Umbilical cord (tissue), 2 donors: ENCODE results near the gene SEC14L5. TPM values are rescaled to one million over a fixed set of nuclear protein-coding genes. Genes with fewer than 3 reads are reported as not detected.

Source experiments
- DNase-seq: peaks from one replicate; pipeline ENCODE4 v3.0.0-alpha.2; 2015; ENCODE audit warnings: low spot score
- total RNA-seq: library from RNA; depleted of rRNA; stranded (reverse); fragments of >200 nt; gene quantifications from one replicate; pipeline ENCODE4 v1.2.3, GENCODE V29; 2014; ENCODE audit warnings: low replicate concordance; ENCODE audit not compliant: insufficient read depth

SEC14L5 gene
- 0.72 TPM for total RNA-seq

DNA sequence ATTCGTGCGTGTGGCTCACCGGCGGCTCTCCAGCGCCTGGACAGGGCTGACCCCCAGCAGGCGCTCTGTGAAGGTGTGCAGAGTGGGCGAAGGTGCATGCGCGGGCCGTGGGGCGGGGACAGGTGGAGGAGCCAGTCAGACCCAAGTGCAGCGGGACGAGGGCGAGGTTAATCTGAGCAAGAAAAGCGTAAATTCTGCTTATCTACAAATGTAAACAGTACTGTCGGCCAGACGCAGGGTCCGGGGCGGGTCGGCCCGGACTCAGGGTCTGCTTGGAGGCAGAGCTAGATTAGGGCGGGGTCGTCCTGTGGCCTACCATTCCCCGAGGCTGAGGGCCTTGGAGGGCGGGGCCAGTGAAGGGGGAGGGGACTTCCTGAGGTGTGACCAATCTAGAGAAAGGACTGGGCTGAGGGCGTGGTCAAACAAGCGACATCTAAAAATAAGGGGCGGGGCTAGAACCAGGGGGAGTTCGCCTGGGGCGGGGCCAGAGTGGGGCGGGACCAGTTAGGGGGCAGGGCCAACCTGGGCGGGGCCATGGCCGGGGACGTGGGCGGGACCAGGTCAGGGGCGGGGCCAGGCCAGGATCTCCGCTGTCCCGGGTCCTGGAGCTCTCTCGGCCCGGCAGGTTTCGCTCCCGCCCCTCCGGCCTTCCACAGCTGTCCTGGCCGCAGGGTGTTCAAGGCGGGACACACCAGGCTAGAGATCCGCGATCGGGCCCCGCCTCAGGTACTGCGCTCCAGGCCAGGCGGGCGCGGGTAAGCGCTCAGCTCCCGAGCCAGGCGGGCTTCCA is at the start of gene SEC14L5:
TSS of gene SEC14L5 (plus strand) at position 611 of the 790 bp plus-strand sequence. CDS start 994 bp downstream, outside the sequence.
- DNase-seq, result peak; percentile 97

DNA sequence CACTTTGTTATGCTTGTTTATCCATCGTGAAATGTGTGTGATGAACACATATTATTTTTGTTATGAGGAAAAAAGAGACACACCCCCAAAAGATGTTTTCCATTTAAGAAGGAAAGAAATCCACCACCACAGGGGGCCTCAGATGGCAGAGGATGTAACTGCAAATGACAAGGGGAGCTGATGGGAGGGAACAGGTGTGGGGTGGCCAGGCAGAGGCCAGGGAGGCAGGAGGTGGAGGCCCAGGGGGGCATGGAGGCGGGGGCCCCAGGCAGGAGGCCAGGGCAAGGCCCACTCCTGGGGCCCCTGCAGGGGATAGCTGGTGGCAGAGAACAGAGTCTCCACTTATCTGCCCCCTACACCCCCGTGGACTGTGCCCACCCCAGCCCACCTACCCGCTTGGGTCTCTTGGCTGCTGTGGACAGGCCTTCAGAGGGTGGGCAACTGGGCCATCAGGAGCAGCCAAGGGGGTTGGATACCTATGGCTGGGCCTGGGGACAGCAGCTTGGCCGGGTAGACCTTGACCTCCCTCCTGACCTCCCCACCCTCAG is 49.2 kb upstream of the SEC14L5 start:
- no peak for DNase-seq

DNA sequence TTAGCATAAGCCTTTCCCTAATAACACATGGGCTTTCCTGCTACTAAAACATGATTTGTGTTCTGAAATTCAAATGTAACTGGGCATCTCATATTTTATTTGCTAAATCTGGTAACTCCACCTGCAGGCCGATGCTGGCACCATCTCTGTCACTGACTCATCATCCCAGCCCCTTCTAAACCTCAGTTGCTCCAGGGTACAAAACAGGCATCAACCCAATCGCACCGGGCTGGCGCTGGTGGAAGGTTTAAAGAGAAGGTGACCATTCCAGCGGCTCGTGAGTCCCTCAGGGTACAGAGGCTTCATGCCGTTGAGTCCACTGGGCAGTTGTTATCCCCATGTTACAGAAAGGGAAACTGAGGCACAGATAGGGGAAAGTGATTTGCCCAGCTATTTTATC is 48.3 kb upstream of the SEC14L5 start:
- DNase-seq, result no peak

- DNase-seq, result no peak
These were observed 47.3 kb upstream of the SEC14L5 start for GRCh38 chr16:4910828-4911227.

GRCh38 chr16:4911970-4912386 is 46.2 kb upstream of the SEC14L5 start:
- DNase-seq, result no peak

GRCh38 chr16:4913130-4913773 is 44.9 kb upstream of the SEC14L5 start:
- no peak for DNase-seq

- DNase-seq, result no peak
These were observed 44.2 kb upstream of the SEC14L5 start for GRCh38 chr16:4913774-4914525.

DNA sequence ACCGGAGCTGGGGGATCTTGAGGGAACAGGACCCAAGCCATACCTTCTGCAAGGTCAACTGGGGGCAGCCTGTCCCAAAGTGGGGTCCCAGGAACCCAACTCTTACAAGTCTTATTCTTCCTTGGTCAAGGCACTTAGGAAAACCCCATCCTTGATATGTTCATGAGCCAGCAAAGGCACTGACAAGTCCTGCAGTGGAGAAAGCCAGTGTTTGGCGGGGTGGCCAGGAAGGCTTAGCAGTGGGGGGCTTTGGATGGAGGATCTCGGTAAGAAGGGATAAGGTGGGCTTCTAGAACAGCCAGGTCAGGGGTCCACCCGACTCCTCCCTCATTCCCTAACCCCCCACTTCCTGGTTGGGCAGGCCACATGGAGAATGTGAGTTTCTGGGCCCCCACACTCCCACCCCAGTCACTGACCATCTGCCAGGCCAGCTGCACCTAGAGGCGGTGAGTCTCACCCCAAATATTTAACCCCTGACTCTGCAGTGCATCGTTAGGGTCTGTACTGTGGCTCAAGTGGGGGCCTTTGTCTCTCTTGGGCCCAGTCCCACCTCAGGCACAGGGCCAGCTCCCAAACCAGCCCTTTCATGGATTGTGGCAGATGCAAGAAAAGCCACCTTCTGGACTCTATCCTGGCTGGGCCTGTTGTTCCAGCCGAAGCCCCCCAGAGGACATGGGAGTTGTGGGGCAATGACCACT is 43.5 kb upstream of the SEC14L5 start:
- no peak for DNase-seq

GRCh38 chr16:4915226-4915761 is 42.8 kb upstream of the SEC14L5 start:
- no peak for DNase-seq

- DNase-seq, result peak; percentile 51
These were observed 41.0 kb upstream of the SEC14L5 start for GRCh38 chr16:4917117-4917516.

DNA sequence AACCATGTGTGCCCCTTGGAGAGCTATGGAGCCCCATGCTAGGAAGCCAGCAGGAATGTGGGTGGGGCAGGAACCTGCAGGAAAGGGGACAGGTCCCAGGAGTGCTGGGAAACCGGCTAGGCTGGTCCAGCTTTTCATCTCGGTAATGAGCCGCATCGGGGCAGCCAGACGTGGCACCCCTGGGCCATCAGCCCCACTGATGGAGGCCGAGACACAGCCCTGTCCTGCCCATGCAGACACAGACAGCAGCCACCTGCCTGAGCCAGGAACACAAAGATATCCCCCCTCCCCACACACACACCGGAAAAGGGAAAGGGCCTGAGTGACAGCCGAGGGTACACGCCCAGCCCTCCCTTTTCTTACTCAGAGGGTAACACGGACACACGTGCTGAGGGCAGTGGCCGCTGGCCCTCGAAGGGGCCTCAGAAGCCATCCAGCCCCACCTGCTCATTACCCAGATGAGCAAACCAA is 39.3 kb upstream of the SEC14L5 start:
- peak; percentile 65 for DNase-seq

GRCh38 chr16:4920826-4921225 is 37.3 kb upstream of the SEC14L5 start:
- no peak for DNase-seq

DNA sequence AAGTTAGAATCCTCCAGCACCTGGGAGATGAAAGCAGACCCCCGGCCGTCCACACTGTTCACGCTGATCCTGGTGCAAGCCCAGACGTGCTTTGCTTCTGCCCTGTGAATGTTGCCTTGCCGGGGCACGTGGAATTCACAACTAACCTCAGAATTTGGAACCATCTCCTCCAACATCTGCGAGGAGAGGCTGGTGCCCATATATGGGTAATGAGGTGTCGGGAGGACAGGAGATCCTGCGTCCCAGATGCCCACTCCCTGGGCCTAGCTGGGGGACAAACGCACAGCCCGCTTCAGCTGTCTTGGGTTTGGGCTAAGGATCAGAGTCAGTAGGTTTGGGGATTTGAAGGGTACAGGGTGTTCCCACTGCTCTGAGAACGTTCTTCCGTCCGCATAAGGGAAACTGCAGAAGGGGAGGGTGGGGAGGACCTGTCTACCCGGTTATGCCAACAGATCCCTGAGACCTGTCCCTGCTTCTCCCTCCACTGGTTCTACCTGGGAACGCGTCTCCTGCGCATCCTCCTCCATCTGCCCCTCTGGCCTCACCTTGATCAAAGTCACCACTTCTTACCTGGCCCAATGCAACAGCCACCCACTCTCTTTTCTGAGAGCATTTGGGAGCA is 35.3 kb upstream of the SEC14L5 start:
- DNase-seq, result peak; percentile 52

DNA sequence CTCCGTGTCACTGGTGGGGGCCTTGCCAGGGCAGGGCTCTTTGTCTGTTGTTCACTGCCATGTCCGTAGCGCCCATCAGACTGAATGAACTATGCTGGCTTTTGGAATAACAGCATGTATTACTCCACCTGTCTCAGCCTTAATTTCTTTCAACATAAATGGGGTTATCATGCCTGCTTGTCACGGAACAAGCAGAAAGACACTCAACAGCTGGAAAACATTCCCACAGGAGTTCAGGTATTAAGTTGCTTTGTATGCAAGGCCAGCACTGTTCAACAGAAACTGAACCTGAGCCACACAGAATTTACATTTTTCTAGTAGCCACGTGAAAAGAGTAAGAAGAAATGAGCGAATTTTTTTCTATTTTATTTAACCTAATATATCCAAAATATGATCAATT is 34.3 kb upstream of the SEC14L5 start:
- no peak for DNase-seq

DNA sequence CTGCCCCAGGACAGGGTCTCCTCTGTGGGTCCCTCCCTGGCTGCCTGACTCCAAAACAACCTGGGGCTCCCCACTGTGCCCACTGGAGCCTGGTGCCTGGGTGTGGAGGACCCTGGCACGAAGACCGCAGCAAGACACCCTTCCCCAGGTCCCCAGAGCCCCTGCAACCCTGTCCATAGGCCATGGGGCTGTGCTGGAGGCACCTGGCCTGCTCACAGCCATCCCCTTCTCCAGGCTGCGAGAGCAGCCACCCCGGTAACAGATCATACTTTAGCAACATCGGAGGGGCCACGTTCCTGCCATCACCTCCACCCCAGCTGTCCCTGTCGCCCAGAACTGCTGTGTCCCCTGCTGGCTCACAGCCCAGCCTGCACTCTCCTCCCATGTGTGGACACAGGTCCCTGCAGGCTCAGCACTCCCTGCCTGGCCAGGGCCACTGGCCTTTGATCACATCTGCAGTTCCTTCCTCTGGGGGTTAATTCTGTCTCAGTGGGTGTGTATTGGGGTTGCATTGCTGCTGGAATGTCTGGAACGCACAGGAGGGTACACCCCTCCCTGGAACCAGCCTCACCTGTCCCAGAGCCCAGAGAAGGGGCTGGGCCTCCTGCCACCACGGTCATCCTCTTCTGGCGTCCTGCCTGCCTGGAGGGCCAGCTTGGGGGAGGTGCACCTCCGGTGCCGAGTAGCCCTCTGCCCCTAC is 33.4 kb upstream of the SEC14L5 start:
- peak; percentile 46 for DNase-seq

DNA sequence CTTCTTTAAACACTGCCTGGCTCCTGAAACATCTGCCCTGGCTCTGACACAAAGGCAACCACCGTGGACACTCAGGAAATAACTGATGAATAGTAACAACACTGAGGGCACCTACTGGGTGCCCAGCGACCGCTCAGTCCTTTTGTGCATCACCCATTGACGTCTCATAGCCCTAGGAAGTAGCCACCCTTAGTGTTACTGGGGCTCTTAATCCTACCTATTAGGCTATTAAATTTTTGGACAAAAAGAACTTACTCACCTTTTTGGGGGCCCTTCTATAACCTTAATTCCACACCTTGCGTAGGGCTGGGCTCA is 32.9 kb upstream of the SEC14L5 start:
- DNase-seq, result no peak

DNA sequence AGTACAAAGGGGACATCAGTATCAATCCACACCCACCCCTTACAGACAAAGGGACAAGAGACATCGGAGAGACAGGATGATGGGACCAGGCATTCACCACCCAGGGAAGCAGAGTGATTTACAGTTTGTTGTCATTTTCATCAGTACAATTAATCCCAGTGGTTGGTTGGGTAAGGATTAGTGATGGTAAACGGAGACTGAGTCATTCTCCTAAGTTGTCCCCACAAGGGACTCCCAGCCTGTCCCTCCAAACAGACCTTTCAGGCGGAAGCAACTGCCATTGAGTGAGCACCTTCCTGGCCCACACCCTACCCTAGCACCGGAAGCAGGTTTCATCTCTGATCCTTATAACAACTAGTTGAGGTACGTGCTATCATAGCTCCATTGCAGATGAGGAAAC is 32.3 kb upstream of the SEC14L5 start:
- DNase-seq, result no peak

GRCh38 chr16:4926928-4927327 is 31.2 kb upstream of the SEC14L5 start:
- no peak for DNase-seq

- no peak for DNase-seq
These were observed 30.5 kb upstream of the SEC14L5 start for GRCh38 chr16:4927661-4928060.

- peak; percentile 20 for DNase-seq
These were observed 29.9 kb upstream of the SEC14L5 start for GRCh38 chr16:4928227-4928626.
